HG03064 (cell line): ENCODE measurements around the gene TOP1.
"Not testable (repeated sequence)": the region's sequence is repeated elsewhere in the genome, so short reads cannot be mapped to it uniquely, and the experiment has no call there.

Experiments used
- ATAC-seq: cut with Tn5 transposase; IDR thresholded peaks from one replicate; pipeline ENCODE4 v1.9.1; 2021; ENCODE audit warnings: low read depth; ENCODE audit not compliant: unreplicated experiment

Gene TOP1

DNA sequence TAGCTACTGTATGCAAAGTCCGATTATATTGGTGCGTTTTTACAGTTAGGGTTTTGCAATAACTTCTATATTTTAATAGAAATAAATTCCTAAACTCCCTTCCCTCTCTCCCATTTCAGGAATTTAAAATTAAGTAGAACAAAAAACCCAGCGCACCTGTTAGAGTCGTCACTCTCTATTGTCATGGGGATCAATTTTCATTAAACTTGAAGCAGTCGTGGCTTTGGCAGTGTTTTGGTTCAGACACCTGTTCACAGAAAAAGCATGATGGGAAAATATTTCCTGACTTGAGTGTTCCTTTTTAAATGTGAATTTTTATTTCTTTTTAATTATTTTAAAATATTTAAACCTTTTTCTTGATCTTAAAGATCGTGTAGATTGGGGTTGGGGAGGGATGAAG is 95.0 kb downstream of the TOP1 start:
- ATAC-seq = no peak

GRCh38 chr20:41124451-41125094 is 96.0 kb downstream of the TOP1 start:
- ATAC-seq = no peak

- ATAC-seq = no peak
Observed at GRCh38 chr20:41125530-41126457, 97.2 kb downstream of the TOP1 start.

DNA sequence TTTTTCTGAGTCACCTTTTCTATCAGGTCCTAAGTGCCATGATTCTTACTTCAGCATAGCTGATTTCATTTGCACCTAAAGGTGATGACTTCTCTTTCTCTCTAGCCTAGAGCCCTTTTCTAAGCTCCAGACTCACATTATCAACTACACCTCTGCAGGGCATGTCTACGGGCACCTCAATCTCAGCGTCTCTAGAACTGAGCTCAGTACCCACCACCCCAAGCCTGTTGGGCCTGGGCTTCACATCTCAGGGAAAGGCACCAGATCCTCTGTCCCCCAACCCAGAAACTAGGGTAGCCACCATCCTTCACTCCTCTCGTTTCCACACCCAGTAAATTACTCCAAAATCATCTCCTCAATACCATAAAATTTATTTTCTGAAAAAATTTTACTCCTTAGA is 98.1 kb downstream of the TOP1 start:
- no peak for ATAC-seq

DNA sequence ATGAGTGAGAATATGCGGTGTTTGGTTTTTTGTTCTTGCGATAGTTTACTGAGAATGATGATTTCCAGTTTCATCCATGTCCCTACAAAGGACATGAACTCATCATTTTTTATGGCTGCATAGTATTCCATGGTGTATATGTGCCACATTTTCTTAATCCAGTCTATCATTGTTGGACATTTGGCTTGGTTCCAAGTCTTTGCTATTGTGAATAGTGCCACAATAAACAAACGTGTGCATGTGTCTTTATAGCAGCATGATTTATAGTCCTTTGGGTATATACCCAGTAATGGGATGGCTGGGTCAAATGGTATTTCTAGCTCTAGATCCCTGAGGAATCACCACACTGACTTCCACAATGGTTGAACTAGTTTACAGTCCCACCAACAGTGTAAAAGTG is 99.7 kb downstream of the TOP1 start:
- not testable (repeated sequence) for ATAC-seq

GRCh38 chr20:41131594-41132387 is 103.2 kb downstream of the TOP1 start:
- no peak for ATAC-seq

DNA sequence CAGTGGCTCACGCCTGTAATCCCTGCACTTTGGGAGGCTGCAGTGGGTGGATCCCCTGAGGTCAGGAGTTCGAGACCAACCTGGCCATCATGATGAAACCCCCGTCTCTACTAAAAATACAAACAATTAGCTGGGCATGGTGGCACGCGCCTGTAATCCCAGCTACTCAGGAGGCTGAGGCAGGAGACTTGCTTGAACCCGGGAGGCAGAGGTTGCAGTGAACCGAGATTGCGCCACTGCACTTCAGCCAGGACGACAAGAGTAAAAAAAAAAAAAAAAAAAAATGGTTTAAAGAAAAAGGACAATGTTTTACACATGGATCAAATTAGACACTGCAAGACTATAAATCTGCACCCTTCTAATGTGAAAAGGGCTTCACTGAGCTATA is 103.8 kb downstream of the TOP1 start:
- ATAC-seq = not testable (repeated sequence)

DNA sequence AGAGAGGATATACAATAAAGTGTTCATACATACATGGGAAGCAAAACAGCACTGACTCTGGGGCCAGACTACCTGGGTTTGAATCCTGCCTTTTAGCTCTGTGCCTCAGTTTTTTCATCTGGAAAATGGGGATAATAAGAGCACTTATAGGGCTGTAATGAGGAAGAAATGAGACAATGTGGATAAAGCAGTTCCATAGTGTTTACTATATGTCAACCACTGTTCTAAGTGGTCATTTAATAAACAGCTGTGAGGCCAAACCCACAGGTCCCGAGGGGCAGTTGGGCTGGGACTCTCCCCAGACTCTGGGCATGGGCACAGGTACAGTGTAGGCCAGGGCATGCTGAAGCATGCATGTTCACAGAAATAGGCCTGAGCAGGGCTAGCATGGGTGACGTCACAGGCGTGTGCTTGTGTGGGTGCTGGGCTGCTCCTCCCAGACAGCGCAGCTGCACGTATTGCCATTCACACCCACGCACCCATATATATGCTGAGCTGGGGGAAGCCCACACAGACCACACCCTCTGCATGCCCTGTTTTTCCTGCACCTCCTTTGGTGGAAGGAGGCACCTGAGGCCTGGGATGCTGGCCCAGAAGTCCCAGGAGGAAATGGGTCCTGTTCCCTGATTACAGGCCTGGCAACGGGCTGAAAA is 105.2 kb downstream of the TOP1 start:
- ATAC-seq = no peak

GRCh38 chr20:41134362-41135186 is 106.0 kb downstream of the TOP1 start:
- no peak for ATAC-seq

DNA sequence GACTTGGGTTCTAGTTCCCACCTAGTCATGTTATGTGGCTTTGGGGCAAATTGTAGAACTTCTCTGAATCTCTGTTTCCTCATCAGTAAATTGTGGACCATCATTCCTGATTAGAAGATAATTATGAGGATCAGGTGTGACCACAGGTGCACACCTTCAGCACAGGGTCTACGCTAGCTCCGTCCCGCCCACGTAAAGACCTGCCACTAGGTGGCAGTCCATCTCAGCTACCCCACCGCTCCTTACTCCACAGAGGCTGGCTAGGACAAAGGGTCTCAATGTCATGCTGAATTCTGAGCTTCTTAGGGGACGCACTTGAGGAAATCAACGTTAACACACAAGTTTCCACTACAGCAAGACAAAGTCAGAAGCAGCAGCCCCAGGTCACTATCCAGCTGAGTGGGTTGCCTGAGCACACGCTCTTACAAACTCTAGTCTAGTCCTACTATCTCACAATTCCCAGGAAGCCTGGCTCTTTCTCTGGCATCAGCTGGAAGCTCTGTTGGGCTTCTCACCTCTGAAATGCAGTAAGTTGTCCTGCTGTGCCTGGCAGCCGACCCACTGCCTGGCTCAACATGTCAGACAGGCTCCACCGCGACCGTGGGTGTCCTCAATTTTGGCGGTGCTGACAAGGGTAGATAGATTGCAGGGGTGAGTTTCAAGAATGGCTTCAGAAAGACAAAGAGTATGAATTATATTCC is 106.7 kb downstream of the TOP1 start:
- ATAC-seq = no peak

- ATAC-seq = no peak
Observed at GRCh38 chr20:41135888-41136679, 107.5 kb downstream of the TOP1 start.

DNA sequence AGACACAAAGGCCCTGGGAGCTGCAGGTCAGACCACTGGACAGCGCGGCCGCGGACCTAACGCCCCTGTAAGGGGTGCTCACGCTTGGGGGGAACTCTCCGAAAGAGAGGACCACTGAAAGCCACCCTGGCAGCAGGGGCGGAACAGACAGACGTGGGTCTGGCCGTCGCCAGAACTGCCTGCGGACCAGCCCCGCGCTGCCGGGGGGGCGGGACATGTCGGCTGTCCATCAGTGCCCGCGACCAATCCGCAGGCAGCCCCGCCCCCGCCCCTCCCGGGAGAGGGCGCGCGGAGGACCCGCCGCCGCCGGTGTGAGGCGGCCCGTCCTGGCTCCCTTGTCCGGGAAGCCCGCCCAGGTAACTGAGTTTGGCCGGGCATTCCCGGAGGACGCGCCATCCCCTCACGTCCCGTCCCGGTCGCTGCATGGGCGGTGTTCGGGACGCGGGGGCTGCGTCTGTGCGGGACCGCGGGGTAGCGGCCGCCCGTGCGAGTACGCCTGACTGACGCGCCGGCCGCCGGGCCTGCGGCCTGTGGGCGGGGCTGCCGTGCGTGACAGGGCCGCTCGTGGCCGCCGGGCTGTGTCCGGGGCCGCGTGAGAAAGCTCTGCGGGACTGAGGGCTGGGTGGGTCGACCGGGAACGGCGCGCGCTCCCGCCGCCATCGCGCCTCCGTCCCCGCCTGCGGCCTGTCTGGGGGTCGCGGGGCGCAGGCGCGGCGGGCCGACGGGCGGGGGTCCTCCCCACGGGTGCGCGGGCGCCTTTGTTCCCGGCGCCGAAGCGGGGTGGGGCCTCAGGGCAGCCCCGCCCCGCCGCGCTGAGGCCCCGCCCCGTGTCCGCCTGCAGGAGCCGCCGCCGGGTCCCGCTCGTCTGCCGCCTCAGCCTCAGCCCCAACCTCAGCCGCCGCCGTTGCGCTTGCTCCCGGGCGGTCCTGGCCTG is 108.3 kb downstream of the TOP1 start, which contains the start of gene PLCG1:
Gene PLCG1 (plus strand): TSS at position 864 of the 934 bp plus-strand sequence. CDS start 99 bp downstream, outside the sequence.
- peak; percentile 57 for ATAC-seq

DNA sequence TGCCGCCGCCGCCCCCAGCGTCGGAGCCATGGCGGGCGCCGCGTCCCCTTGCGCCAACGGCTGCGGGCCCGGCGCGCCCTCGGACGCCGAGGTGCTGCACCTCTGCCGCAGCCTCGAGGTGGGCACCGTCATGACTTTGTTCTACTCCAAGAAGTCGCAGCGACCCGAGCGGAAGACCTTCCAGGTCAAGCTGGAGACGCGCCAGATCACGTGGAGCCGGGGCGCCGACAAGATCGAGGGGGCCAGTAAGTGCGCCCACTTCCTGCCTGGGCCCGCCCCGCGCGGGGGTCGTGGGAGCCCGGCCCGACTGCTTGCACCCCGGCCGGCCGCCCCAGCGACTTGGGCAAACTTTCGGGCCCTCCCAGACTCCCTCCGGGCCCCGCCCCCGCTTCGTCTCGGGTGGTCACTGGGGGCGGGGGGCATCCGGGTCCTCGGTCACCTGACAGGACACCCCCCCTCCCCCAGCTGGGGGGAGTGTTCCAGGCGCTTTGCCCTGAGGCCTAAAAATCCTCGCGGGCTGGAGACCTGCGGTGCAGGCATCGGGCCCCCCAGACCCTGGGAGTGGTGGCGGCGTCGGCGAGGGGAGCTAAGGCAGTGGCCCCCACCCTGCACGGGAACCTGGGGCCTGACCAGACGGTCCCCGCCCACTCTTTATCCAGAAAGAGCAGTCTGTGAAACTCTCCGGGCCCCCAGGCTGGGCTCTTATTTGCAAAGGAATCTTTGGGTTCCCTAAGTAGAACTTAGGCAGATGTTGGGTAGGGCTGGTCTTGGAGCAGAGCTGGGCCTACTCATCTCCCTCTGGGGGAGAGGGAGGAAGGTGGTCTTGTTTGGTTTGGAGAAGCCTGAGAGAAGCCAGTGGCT is 109.2 kb downstream of the TOP1 start:
- peak; percentile 4 for ATAC-seq

DNA sequence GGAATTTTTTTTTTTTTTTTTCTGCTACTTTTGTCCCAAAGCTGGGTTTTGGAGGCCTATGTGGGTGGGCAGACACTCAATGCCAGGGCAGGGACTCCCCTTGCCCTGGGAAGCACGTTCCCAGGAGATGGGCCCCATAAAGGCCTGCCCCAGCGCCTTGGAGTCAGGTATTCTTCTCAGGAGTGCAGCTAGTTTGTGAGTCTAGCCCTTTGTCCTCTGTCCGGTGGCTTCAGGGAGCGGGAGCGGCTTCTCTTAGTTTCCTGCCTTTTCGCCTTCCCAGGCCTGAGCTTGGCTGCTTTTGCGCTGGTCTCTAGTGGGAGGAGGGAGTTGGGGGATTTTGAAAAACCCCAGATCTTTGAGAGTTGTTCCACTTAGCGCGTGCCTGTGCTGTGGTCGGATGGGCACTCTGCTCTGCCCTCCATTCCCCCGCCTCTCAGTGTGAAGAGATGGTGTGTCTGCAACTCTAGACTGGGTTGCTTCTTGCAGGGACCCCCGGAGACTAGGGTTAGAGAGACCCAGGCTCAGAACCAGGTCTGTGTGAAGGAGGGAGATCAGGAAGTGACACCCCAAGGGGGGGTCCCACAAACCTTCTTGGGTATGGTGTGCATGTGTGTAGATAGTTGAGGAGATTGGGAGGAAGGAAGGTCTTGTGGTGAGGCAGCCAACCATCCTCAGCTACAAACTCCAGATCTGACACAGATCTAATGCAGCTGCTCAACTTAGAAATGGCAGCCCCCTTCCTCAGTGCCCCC is 110.0 kb downstream of the TOP1 start:
- ATAC-seq = no peak

DNA sequence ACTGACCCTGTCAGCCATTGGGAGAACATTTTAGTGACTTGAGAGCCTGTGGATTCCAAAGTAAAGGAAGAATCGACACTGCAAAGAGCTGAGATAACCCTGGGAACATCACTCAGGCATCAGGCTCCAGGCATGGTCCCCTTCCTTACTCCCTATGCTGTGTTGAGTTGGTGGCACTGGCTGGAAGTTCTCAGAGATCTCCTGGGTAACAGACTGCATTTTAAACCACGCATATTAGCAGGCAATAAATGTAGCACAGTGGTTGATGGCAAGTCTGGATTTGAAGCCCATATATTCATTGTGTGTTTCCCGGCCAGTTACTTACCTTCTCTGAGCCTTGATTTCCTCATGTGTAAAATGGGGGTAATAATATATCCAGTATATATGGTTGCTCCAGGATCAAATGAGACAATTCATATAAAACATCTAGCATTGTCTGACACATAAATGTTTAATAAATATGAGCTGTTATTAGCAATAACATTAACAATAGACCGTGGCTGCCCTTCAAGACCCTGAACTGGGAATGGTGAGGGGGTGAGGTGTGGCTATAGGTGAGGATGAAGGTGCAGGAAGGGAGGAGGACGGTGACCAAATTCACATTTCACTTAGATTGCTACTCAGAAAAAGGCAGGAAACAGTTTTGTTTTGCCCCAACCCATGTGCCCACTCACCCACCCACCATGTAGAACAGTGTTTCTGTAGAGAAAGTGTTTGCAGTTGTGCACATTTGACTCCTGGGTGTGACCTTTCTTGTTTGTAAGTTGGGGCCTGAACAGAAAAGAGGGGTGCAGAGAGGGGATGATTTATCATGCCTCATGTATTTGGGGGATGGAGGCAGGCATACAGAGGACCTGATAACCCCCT is 110.8 kb downstream of the TOP1 start:
- no peak for ATAC-seq
